NCI-H460 (cell line): ENCODE data around the gene OAS1. TPM values are rescaled to one million over a fixed set of nuclear protein-coding genes. Genes with fewer than 3 reads are reported as not detected.
"Not testable (repeated sequence)": the region's sequence is repeated elsewhere in the genome, so short reads cannot be mapped to it uniquely, and the experiment has no call there.

Source experiments
- DNase-seq: peaks from one replicate; pipeline ENCODE4 v3.0.0-alpha.2; 2016; ENCODE audit warnings: low read depth; ENCODE audit errors: extremely low read depth
- total RNA-seq: library from RNA; depleted of rRNA; stranded (reverse); fragments of >200 nt; shearing (Covaris generic); gene quantifications from 2 replicates; pipeline ENCODE4 v1.2.3, GENCODE V29; 2014

OAS1 gene
- total RNA-seq, 1 experiment from 2014 or later: 133 TPM

DNA sequence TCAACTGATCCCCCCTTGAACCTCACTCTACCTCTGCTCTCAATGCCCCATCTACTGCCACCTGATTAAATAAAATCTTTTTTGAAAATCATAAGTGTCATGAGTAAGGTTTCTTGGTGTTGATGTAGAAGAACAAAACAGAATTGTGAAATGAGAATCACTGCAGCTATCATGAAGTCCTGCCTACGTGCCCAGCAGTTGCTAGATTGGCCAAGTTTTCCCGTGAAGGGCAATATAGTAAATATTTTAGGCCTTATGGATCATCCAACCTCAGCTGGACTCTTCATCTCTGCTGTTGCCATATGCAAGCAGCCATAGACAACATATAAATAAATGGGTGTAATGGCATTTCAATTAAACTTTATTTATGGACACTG, 26.4 kb downstream of the OAS1 start:
- no peak for DNase-seq

DNA sequence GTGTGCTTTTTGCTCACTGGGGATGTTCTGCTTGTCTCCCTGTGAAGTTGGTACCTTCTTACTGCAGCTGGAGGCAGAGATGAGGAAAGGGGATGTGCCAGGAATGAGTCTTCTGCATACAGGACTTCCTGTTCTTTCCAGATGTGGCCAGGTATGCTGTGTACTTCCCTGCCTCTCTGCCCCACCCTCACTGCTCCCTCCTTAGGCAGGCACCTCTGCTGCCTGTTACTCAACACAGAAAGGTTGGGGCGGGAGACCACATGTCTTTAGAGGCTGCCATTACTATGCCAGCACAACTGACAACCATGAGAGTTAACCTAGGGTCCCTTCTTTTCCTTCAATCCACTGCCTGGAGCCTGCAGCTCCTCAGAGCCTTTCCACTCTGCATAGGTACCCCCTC, 29.5 kb downstream of the OAS1 start:
- DNase-seq: no peak

DNA sequence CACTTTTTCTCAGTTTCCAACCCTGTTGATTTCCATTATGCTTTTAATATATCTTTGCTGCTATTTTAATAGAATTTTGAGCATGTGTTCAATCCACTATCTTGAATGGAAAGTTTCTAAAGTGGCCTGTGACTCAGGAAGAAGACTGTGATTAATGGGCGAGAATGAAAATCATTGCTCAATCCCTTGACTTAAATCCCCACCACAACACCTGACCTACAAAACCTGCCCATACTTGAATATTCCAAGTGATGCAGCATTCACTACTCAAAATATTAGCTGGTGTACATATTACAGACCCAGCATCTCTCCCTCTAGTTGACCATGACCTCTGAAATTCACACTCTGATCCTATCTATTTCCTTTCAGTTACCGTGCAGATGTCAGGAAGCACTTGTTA, 30.2 kb downstream of the OAS1 start:
- DNase-seq: no peak

DNA sequence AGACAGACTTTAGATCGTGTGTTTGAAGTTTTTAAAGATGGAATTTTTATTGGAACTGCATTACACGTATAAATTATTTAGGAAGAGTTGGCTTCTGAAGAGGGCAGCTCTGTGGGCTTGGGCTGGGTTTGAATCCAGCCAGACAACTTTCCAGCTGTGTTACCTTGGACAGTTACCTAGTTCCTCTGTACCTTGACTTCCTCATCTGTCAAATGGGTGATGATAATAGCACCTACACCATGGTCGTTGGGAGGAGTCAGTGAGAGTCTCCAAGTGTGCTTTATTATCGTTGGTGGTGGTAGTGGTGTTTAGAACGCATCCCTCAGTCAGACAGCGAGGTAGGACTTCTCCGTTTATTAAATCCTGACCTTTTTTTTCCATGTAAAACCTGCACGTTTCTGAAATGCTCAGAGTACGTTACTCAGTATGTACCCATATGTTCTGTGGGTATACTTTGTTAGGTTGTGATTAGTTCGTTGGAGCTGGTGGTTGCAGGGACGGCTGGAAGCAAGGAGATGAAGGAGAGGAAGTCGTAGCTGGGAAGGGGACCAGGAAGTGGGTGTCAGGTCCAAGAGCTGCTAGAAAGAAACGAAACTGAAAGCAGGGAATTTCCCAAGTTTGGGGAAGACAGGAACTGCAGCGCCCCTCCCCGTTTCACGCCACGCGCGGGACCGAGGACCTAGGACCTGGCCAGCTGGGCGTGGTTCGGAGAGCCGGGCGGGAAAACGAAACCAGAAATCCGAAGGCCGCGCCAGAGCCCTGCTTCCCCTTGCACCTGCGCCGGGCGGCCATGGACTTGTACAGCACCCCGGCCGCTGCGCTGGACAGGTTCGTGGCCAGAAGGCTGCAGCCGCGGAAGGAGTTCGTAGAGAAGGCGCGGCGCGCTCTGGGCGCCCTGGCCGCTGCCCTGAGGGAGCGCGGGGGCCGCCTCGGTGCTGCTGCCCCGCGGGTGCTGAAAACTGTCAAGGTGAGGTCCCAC, 31.3 kb downstream of the OAS1 start, which contains the start of gene OAS3:
TSS of gene OAS3 (plus strand) at position 734 of the 979 bp plus-strand sequence. CDS start at position 791, 57 bp downstream.
- DNase-seq: peak; percentile 61

DNA sequence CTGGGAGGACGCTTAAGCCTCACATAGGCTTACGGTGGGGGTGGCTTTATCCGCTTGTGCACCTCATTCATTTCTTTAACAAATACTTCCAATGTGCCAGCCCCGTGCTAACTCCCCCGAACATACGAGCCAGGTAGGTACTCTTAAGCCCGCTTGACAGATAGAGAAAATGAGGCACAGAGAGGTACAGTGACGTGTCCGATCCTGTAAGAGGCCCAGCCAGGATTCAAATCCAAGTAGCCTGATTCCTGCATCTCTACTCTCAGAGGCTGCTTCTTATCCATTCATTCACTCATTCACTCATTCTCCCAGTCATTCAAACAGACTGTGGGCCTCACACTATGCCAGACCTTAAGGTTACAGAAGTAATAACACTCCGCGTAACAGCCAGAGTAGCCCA, 32.0 kb downstream of the OAS1 start:
- no peak for DNase-seq

DNA sequence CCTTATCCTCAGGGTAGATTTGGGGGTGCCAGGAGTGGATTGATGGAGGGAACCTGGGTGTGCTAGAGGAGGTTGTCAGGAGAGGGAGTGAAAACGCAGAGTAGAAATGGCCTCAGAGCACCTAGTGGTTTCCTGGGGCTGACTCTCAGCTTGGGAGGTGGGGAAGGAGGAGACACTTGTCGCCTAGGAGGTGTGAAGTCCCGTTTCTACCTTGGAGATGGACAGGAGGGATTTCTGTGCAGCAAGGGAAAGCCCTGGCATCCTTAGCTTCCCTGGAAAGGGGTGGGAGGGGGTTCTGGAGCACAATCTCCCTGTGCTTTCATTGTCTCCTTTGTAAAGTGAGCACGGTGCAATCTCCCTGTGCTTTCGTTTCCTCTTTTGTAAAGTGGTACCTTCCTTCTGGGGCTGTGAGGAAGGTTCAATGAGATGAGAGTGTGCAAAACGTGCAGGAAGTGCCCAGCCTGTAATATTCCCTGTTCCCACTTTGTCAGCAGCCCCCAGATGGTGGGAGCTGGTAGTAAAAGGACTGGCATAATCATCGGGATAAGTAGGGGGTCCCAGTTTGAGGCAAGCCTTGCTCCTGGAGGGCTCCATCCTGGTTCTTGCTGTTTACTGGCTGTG, 33.1 kb downstream of the OAS1 start:
- DNase-seq: no peak

DNA sequence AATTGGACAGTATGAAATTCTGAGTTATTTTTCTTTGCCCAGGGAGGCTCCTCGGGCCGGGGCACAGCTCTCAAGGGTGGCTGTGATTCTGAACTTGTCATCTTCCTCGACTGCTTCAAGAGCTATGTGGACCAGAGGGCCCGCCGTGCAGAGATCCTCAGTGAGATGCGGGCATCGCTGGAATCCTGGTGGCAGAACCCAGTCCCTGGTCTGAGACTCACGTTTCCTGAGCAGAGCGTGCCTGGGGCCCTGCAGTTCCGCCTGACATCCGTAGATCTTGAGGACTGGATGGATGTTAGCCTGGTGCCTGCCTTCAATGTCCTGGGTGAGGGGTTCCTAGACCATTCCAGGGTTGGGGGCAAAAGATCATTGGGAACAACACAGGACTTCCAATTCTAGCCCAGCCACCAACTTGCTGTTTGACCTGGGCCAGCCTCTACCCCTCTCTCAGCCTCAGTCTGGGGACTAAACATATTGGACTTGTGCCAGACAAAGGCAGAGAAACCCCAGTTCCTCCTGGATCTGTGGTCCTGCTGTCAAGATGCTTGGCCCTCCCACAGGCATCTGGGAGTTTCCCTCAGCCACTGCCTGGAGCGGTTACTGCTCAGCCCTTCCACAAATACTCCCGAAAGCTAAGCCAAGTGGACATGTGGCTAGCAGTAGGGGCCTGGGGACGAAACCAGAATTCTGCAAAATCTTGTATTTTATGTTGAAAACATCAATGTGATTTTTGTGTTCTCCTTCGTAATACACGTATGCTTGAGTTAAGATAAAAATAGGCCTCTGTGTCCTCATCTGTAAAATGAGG, 35.0 kb downstream of the OAS1 start:
- DNase-seq: no peak

DNA sequence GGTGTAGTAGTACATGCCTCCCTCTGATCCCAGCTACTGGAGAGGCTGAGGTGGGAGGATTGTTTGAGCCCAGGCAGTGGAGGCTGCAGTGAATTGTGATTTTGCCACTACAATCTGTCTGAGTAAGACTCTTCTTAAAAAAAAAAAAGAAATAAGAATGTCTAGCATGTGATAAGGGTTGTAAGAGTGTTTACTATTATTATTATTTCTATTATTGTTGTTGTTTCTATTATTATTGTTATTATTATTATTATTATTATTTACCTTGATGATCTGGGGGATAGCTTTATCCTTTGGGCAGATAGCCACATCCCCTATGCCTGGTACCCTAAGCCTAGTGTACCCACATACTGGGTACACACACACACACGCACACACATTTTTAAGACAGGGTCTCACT, 35.8 kb downstream of the OAS1 start:
- no peak for DNase-seq

DNA sequence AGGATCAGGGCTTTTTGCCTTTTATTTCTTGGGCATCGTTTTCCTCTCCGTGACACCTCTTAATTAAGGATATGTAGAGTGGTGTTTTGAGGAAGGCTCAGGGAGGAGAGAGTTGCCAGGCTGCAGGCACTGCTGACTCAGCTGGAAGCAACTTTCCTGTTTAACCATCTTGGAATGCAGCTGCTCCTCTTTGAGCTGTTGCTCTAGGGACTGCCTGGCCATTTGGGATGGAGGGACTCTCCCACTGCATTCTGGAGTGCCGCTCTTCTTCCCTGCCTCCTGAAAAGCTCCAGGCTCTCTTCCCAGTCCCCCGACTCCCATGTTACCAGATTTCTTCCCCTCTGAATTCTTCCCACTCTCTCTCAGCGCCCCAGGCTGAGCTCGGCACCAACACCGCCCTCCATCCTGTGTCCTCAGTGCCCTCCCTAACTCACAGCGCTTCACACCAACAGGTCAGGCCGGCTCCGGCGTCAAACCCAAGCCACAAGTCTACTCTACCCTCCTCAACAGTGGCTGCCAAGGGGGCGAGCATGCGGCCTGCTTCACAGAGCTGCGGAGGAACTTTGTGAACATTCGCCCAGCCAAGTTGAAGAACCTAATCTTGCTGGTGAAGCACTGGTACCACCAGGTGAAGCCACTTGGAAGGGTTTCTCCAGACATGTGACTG, 37.4 kb downstream of the OAS1 start:
- no peak for DNase-seq

DNA sequence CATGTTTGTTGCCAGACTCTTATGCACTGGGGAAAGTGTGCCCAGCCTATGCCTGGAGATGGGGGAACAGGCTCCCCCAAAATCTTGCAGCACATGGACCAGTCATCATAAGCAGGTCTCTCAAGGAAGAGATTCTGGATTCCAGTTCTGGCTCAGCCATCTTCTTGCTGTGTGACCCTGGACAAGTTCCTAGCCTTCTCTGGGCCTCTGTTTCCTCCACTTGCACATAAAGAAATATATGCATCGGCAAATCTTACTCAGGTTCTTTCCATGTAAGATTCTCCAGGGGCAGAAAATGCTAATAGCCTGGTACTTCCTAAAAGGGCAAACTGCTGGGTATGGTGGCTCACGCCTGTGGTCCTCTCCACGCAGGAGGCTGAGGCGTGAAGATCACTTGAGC, 38.8 kb downstream of the OAS1 start:
- no peak for DNase-seq

DNA sequence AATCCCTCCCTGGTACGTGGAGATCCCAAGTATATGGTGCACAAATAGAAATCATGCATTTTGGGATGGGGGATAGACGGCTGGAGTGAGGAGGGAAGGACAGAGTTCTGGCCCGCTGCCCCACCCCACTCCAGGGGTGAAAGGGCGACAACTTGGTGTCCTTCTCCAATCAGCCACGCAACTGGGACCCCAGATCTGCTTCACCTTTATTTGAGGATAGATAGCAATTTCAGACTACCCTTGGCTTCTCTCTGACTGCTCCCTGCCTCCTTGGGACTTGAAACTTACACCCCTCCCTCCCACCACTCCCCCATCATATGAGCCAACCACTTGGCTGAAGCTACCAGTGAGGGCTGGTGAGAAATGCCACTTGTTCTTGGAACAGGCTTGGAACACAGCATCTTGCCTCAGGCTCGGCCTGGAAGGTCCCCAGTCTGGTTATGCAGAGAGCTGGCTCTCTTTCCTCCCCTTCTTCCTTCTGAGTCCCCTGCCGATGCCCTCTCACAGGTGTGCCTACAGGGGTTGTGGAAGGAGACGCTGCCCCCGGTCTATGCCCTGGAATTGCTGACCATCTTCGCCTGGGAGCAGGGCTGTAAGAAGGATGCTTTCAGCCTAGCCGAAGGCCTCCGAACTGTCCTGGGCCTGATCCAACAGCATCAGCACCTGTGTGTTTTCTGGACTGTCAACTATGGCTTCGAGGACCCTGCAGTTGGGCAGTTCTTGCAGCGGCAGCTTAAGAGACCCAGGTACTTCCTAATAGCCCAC, 39.7 kb downstream of the OAS1 start:
- DNase-seq: no peak

DNA sequence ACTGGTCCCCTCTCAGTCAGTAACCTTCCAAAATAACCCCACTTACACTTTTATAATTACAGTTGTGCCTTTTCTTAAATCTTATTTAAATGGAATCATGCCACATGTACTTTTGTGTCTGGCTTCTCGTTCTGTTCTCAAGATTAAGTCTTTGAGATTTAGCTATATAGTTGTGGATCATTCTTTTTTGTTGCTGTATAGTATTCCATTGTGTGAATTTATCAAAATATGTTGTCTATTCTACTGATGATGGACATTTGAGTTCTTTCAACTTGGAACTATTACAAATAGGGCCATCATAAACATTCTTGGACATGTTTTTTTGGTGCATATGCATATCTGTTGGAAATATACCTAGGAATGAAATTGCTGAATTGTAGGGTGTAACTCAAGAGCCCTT, 40.6 kb downstream of the OAS1 start:
- DNase-seq: no peak

DNA sequence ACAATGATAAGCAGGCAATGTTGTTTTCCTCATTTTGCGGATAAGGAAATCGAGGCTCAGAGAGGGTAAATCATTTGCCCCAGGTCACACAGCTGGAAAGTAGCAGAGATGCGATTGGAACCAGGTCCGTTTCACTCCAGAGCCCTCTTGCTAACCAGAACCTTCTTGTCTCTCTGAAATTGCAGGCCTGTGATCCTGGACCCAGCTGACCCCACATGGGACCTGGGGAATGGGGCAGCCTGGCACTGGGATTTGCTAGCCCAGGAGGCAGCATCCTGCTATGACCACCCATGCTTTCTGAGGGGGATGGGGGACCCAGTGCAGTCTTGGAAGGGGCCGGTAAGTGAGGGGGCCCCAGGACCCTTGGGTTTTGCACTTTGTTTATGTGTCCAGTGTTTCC, 41.0 kb downstream of the OAS1 start:
- no peak for DNase-seq

DNA sequence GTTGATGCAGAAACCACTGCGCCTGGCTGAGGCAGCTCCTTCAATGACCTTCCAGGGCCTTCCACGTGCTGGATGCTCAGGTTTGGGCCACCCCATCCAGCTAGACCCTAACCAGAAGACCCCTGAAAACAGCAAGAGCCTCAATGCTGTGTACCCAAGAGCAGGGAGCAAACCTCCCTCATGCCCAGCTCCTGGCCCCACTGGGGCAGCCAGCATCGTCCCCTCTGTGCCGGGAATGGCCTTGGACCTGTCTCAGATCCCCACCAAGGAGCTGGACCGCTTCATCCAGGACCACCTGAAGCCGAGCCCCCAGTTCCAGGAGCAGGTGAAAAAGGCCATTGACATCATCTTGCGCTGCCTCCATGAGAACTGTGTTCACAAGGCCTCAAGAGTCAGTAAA, 42.0 kb downstream of the OAS1 start:
- no peak for DNase-seq

DNA sequence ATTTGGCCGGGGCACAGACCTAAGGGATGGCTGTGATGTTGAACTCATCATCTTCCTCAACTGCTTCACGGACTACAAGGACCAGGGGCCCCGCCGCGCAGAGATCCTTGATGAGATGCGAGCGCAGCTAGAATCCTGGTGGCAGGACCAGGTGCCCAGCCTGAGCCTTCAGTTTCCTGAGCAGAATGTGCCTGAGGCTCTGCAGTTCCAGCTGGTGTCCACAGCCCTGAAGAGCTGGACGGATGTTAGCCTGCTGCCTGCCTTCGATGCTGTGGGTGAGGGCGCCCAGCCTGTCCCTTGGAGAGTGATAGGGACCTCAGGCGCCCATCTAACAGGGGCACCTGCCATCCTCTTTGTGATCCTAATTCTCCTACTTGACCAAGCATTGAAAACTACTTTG, 43.9 kb downstream of the OAS1 start:
- DNase-seq: no peak

DNA sequence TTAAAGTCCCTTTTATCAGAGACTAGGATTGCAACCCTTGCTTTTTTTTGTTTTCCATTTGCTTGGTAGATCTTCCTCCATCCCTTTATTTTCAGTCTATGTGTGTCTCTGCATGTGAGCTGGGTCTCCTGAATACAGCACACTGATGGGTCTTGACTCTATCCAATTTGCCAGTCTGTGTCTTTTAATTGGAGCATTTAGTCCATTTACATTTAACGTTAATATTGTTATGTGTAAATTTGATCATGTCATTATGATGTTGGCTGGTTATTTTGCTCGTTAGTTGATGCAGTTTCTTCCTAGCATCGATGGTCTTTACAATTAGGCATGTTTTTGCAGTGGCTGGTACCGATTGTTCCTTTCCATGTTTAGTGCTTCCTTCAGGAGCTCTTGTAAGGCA, 50.4 kb downstream of the OAS1 start:
- DNase-seq: not testable (repeated sequence)

DNA sequence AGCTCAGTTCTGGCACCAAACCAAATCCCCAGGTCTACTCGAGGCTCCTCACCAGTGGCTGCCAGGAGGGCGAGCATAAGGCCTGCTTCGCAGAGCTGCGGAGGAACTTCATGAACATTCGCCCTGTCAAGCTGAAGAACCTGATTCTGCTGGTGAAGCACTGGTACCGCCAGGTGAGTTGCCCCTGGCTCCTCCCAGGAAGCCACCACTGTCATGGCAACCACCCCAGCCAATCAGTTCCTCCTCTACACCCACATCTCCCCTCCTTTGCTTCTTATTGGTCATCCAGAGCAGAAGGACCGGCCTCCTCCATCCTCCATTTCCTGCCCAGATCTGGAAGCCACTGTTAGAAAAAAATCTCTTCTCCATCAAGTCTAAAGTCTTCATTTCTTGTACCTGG, 54.3 kb downstream of the OAS1 start:
- no peak for DNase-seq

DNA sequence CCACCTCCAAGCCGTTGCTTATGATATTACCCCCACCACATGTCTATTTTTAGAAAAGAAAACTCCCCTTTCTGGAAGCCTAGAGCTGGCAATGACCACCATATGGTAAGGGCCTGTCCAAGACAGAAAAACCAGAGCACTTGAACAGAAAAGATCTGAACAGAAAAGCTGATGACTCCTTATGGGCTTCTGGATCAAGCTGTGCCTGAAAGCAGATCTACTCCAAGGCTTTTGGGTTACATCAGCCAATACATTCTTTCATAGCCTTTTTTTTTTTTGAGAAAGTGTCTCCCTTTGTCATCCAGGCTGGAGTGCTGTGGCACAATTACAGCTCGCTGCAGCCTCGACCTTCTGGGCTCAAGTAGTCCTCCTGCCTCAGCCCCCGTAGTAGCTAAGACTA, 54.8 kb downstream of the OAS1 start:
- DNase-seq: no peak

DNA sequence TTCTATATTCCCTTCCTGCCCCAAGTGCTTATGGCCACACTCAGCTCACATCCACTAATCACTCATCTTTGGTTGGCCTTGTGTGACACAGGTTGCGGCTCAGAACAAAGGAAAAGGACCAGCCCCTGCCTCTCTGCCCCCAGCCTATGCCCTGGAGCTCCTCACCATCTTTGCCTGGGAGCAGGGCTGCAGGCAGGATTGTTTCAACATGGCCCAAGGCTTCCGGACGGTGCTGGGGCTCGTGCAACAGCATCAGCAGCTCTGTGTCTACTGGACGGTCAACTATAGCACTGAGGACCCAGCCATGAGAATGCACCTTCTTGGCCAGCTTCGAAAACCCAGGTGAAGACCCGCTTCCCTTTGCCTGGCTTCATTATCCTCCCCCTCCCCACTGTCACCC, 55.8 kb downstream of the OAS1 start:
- DNase-seq: no peak
